Ovary (tissue), 9 donors: ENCODE data around the gene GPHN. TPM values are rescaled to one million over a fixed set of nuclear protein-coding genes. Genes with fewer than 3 reads are reported as not detected.
"Not testable (repeated sequence)": the region's sequence is repeated elsewhere in the genome, so short reads cannot be mapped to it uniquely, and the experiment has no call there.

Experiments used
- DNase-seq, 5 donors: peaks; one replicate each; pipeline ENCODE4 v3.0.0-alpha.2; 2019 to 2020
- H3K27ac ChIP-seq, 2 donors: fragments of 200-600 bp; one replicate each; pipeline versions ENCODE4 v1.5.1 to v1.8.0; 2019 to 2022
- H3K27me3 ChIP-seq: fragments of 200-600 bp; one replicate; pipeline ENCODE4 v1.8.0; 2022
- H3K36me3 ChIP-seq: fragments of 200-600 bp; sonication (generic); one replicate; pipeline ENCODE4 v1.5.1; 2019
- H3K4me1 ChIP-seq: one replicate; pipeline ENCODE4 v1.8.1; 2013; ENCODE audit warnings: mild to moderate bottlenecking, moderate library complexity; ENCODE audit not compliant: insufficient read depth
- H3K4me3 ChIP-seq: fragments of 200-600 bp; sonication (generic); one replicate; pipeline ENCODE4 v1.5.1; 2017
- H3K9me3 ChIP-seq, 2 donors: fragments of 200-600 bp in 1 of 2; sonication (generic) in 1 of 2; one replicate each; pipeline versions ENCODE4 v1.5.1 to v1.8.1; 2013 to 2019; ENCODE audit warnings: mild to moderate bottlenecking in 1 of 2, moderate library complexity in 1 of 2
- EP300 ChIP-seq: sonication (generic); formaldehyde crosslinking; IDR thresholded peaks from one replicate; pipeline ENCODE4 v1.6.1; 2017; ENCODE audit warnings: antibody characterized with exemption
- POLR2A ChIP-seq: fragments of 450-650 bp; IDR thresholded peaks from one replicate; pipeline ENCODE4 v1.6.1; 2017; ENCODE audit warnings: antibody characterized with exemption, mild to moderate bottlenecking, moderate library complexity
- WGBS, 3 donors: extraction: QIAGEN DNeasy Blood & Tissue Kit in 1 of 3; methylation state at CpG; one replicate each; pipeline versions ENCODE4 v1.1.5 to v1.1.7; 2013 to 2017; 5-methylcytosine and 5-hydroxymethylcytosine counted together
- intact Hi-C, 4 donors: fragments of 100-400 bp; cut with DNase I; formaldehyde crosslinking; loops; one replicate each; pipeline versions ENCODE4 v1.11.0 to v1.15.1; 2022 to 2023
- polyA plus RNA-seq, 2 donors: library from polyadenylated mRNA; stranded (reverse); fragments of 200-250 nt in 1 of 2; fragments of 350-450 nt in 1 of 2; fragmentation: Illumina TruSeq in 1 of 2; extraction: RNeasy Lipid Tissue Mini Kit (QIAGEN cat#74804) in 1 of 2; gene quantifications; one replicate each; pipeline ENCODE4 v1.2.3, GENCODE V29; 2013 to 2014
- total RNA-seq, 7 donors: library from RNA; depleted of rRNA in 2 of 7; stranded (reverse); fragments of >200 nt in 2 of 7; fragmentation: NEBNext Ultra II Directional in 3 of 7; extraction: Animal tissue kit (Norgen Biotek cat#: 25700) in 3 of 7; gene quantifications; one replicate each; pipeline versions ENCODE4 v1.1.0 to v1.2.4, GENCODE V29; 2016 to 2023
- TF ChIP-seq, protein P1 (sequence below), 3 donors: fragments of 450-650 bp in 2 of 3; fragments of 200-600 bp in 1 of 3; IDR thresholded peaks; one replicate each; pipeline versions ENCODE4 v1.5.1 to v1.8.0; 2016 to 2022; ENCODE audit warnings: antibody characterized with exemption in 3 of 3, mild to moderate bottlenecking in 1 of 3
- donor health status: DM: no; HTN: no; CAD: no; lungs with moderate emphysema.
- donor health status: DM: no; HTN: no; CAD: no.
- donor health status: Bipolar disorder and iron deficiency.
- donor health status: DM: yes; HTN: yes; CAD: no.
- donor health status: DM: no; HTN: no; CAD: no.
- donor health status: DM: yes; HTN: yes; CAD: no.

The GPHN gene
- total and polyA plus RNA-seq, 9 donors: 8.3 to 44.9 (median 20.3) TPM

DNA sequence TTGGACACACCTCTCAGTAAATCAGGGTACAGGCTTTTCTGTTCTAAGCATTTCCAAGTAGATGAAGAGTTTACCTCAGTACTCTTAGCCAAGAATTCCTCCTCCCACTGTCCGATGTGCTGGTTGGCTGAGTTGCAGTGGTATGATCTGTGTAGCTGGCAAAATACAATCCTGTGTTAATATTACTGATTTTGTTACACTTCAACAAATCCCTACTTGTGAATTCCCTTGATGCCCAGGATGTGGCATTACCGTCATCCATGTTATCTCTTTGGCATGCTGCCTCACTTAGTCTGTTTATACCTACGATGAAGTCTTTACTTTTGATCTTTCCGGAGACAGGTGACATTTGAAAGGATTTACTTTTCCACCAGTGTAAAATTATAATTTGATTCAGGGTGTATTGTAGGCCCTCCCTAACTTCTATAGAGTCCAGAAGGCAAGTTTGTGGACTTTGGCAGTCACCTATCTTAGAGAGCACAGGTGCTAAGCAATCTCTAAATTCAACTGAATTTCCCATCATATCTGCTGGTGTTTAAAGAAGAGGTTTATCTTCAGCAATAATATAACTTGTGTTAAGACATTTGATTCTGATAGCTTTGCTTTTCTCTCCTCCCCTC is 11.6 kb upstream of the GPHN start:
- no peak for DNase-seq
- Histone ChIP-seq H3K4me3 (no peak overlapping the region), H3K4me1 (no peaks in the 10 kb centered on the region), H3K9me3 (no peaks in the 10 kb centered on the region), H3K27ac (no peak overlapping the region), H3K27me3 (no peaks in the 10 kb centered on the region), H3K36me3 (no peaks in the 10 kb centered on the region)
- WGBS, 3 donors: 23 to 36% (median 29%) methylated on average over 4 of the region's 4 CpGs
- no peak for TF ChIP-seq POLR2A
- TF ChIP-seq, protein P1, sequence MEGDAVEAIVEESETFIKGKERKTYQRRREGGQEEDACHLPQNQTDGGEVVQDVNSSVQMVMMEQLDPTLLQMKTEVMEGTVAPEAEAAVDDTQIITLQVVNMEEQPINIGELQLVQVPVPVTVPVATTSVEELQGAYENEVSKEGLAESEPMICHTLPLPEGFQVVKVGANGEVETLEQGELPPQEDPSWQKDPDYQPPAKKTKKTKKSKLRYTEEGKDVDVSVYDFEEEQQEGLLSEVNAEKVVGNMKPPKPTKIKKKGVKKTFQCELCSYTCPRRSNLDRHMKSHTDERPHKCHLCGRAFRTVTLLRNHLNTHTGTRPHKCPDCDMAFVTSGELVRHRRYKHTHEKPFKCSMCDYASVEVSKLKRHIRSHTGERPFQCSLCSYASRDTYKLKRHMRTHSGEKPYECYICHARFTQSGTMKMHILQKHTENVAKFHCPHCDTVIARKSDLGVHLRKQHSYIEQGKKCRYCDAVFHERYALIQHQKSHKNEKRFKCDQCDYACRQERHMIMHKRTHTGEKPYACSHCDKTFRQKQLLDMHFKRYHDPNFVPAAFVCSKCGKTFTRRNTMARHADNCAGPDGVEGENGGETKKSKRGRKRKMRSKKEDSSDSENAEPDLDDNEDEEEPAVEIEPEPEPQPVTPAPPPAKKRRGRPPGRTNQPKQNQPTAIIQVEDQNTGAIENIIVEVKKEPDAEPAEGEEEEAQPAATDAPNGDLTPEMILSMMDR (IDR thresholded peaks at IDR 0.05): no peak
- intact Hi-C loops: loop anchor here in 1 of 4 donors (10.0 kb wide), 1 partner anchor 639 kb away; no protein-coding TSS in a partner anchor

DNA sequence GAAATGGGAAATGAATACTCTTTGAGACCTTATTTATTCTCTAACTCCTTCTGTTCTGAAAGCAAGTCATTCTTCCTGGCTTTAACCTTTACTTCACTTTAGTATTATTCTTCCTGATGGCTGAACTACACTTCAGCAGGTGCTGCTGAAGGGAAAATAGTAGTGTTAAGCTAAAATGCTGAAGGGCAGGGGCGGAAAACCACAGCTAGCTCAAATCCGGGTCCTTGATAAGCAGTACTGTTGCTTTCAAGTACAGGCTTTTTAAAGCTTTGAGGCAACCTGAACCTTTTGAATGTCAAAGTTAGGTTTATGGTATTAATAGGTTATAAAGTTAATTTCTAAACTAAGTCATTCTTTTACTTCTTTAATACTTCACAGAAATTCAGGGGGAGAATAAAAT is 11.0 kb upstream of the GPHN start:
- H3K27ac ChIP-seq: no peak overlapping the region
- no peaks in the 10 kb centered on the region for H3K36me3 ChIP-seq
- intact Hi-C loops: loop anchor here in 1 of 4 donors (10.0 kb wide), 1 partner anchor 638 kb away; no protein-coding TSS in a partner anchor
- H3K27me3 ChIP-seq: no peaks in the 10 kb centered on the region
- TF ChIP-seq POLR2A (no peak), EP300 (no peak)
- TF ChIP-seq, protein P1 (IDR thresholded peaks at IDR 0.05): no peak
- no peaks in the 10 kb centered on the region for H3K4me1 ChIP-seq
- H3K4me3 ChIP-seq: no peak overlapping the region
- H3K9me3 ChIP-seq: no peaks in the 10 kb centered on the region
- DNase-seq: no peak
- WGBS, 3 donors: 48 to 63% (median 49%) methylated on average over 2 of the region's 2 CpGs

GRCh38 chr14:66498311-66498710 is 9.6 kb upstream of the GPHN start:
- H3K27ac ChIP-seq: no peak overlapping the region
- no peaks in the 10 kb centered on the region for H3K9me3 ChIP-seq
- no peaks in the 10 kb centered on the region for H3K36me3 ChIP-seq
- no peak overlapping the region for H3K4me3 ChIP-seq
- intact Hi-C loops: loop anchor here in 1 of 4 donors (10.0 kb wide), 1 partner anchor 636 kb away; no protein-coding TSS in a partner anchor
- no peak for TF ChIP-seq POLR2A
- no peak for TF ChIP-seq EP300
- TF ChIP-seq, protein P1 (IDR thresholded peaks at IDR 0.05): no peak
- DNase-seq: no peak
- no peaks in the 10 kb centered on the region for H3K27me3 ChIP-seq
- 42 to 70% (median 64%) methylated on average over 3 of the region's 3 CpGs for WGBS, 3 donors
- H3K4me1 ChIP-seq: no peaks in the 10 kb centered on the region

DNA sequence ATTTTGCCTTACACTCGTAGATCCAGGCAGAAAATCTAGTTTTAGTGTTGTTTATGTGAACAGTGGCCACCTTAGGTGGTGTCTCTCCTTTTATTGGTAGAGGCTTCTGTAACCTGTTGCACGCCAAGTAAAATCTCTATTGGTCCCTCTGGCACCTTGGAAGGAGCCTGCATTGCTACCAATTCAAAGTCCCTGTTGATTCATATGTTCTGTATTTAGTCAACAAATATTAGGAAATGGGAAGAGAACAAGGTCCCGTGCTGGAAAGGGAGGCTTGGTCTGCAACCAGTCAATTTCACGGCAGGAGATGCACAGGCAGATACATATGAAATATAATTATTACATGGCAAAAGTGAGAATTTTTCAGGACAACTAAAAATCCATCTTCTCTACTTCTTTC is 6.4 kb upstream of the GPHN start:
- no peak overlapping the region for H3K4me3 ChIP-seq
- TF ChIP-seq POLR2A: no peak
- TF ChIP-seq, protein P1 (IDR thresholded peaks at IDR 0.05): no peak
- TF ChIP-seq EP300: no peak
- H3K4me1 ChIP-seq: peaks cover under 1% of the 10 kb centered on the region
- DNase-seq: no peak
- H3K27me3 ChIP-seq: no peaks in the 10 kb centered on the region
- no peaks in the 10 kb centered on the region for H3K9me3 ChIP-seq
- intact Hi-C loops: no loop called here
- no peak overlapping the region for H3K27ac ChIP-seq
- no peaks in the 10 kb centered on the region for H3K36me3 ChIP-seq
- WGBS, 3 donors: 57 to 77% (median 68%) methylated on average over 4 of the region's 4 CpGs

DNA sequence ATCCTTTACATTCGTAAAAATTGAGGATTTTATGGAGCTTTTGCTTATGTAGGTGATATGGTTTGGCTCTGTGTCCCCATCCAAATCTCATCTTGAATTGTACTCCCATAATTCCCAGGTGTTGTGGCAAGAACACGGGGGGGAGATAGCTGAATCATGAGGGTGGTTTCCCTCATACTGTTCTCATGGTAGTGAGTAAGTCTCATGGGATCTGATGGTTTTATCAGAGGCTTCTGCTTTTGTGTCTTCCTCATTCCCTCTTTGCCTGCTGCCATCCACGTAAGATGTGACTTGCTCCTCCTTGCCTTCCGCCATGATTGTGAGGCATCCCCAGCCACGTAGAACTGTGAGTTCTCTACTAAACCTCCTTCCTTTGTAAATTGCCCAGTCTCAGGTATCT is 5.1 kb upstream of the GPHN start:
- H3K36me3 ChIP-seq, H3K4me3 ChIP-seq, H3K27me3 ChIP-seq, DNase-seq, H3K9me3 ChIP-seq, intact Hi-C loops, H3K4me1 ChIP-seq, H3K27ac ChIP-seq: not testable (repeated sequence)
- 91 to 96% (median 94%) methylated on average over 5 of the region's 5 CpGs for WGBS, 3 donors
